Ovary (tissue), 9 donors: Measurements from ENCODE around the gene RDH12. TPM values are rescaled to one million over a fixed set of nuclear protein-coding genes. Genes with fewer than 3 reads are reported as not detected.

Source experiments
- DNase-seq, 5 donors: peaks; one replicate each; pipeline ENCODE4 v3.0.0-alpha.2; 2019 to 2020
- H3K27ac ChIP-seq, 2 donors: fragments of 200-600 bp; one replicate each; pipeline versions ENCODE4 v1.5.1 to v1.8.0; 2019 to 2022
- H3K27me3 ChIP-seq: fragments of 200-600 bp; one replicate; pipeline ENCODE4 v1.8.0; 2022
- H3K36me3 ChIP-seq: fragments of 200-600 bp; sonication (generic); one replicate; pipeline ENCODE4 v1.5.1; 2019
- H3K4me1 ChIP-seq: one replicate; pipeline ENCODE4 v1.8.1; 2013; ENCODE audit warnings: mild to moderate bottlenecking, moderate library complexity; ENCODE audit not compliant: insufficient read depth
- H3K4me3 ChIP-seq: fragments of 200-600 bp; sonication (generic); one replicate; pipeline ENCODE4 v1.5.1; 2017
- H3K9me3 ChIP-seq, 2 donors: fragments of 200-600 bp in 1 of 2; sonication (generic) in 1 of 2; one replicate each; pipeline versions ENCODE4 v1.5.1 to v1.8.1; 2013 to 2019; ENCODE audit warnings: mild to moderate bottlenecking in 1 of 2, moderate library complexity in 1 of 2
- CTCF ChIP-seq, 3 donors: fragments of 450-650 bp in 2 of 3; fragments of 200-600 bp in 1 of 3; IDR thresholded peaks; one replicate each; pipeline versions ENCODE4 v1.5.1 to v1.8.0; 2016 to 2022; ENCODE audit warnings: antibody characterized with exemption in 3 of 3, mild to moderate bottlenecking in 1 of 3
- EP300 ChIP-seq: sonication (generic); formaldehyde crosslinking; IDR thresholded peaks from one replicate; pipeline ENCODE4 v1.6.1; 2017; ENCODE audit warnings: antibody characterized with exemption
- POLR2A ChIP-seq: fragments of 450-650 bp; IDR thresholded peaks from one replicate; pipeline ENCODE4 v1.6.1; 2017; ENCODE audit warnings: antibody characterized with exemption, mild to moderate bottlenecking, moderate library complexity
- WGBS, 3 donors: extraction: QIAGEN DNeasy Blood & Tissue Kit in 1 of 3; methylation state at CpG; one replicate each; pipeline versions ENCODE4 v1.1.5 to v1.1.7; 2013 to 2017; 5-methylcytosine and 5-hydroxymethylcytosine counted together
- intact Hi-C, 4 donors: fragments of 100-400 bp; cut with DNase I; formaldehyde crosslinking; loops; one replicate each; pipeline versions ENCODE4 v1.11.0 to v1.15.1; 2022 to 2023
- polyA plus RNA-seq, 2 donors: library from polyadenylated mRNA; stranded (reverse); fragments of 200-250 nt in 1 of 2; fragments of 350-450 nt in 1 of 2; fragmentation: Illumina TruSeq in 1 of 2; extraction: RNeasy Lipid Tissue Mini Kit (QIAGEN cat#74804) in 1 of 2; gene quantifications; one replicate each; pipeline ENCODE4 v1.2.3, GENCODE V29; 2013 to 2014
- total RNA-seq, 7 donors: library from RNA; depleted of rRNA in 2 of 7; stranded (reverse); fragments of >200 nt in 2 of 7; fragmentation: NEBNext Ultra II Directional in 3 of 7; extraction: Animal tissue kit (Norgen Biotek cat#: 25700) in 3 of 7; gene quantifications; one replicate each; pipeline versions ENCODE4 v1.1.0 to v1.2.4, GENCODE V29; 2016 to 2023
- donor health status: DM: no; HTN: no; CAD: no; lungs with moderate emphysema.
- donor health status: DM: no; HTN: no; CAD: no.
- donor health status: Bipolar disorder and iron deficiency.
- donor health status: DM: yes; HTN: yes; CAD: no.
- donor health status: DM: no; HTN: no; CAD: no.
- donor health status: DM: yes; HTN: yes; CAD: no.

The RDH12 gene
- total and polyA plus RNA-seq, 9 donors = 0.10 to 0.30 TPM; not detected in 7

DNA sequence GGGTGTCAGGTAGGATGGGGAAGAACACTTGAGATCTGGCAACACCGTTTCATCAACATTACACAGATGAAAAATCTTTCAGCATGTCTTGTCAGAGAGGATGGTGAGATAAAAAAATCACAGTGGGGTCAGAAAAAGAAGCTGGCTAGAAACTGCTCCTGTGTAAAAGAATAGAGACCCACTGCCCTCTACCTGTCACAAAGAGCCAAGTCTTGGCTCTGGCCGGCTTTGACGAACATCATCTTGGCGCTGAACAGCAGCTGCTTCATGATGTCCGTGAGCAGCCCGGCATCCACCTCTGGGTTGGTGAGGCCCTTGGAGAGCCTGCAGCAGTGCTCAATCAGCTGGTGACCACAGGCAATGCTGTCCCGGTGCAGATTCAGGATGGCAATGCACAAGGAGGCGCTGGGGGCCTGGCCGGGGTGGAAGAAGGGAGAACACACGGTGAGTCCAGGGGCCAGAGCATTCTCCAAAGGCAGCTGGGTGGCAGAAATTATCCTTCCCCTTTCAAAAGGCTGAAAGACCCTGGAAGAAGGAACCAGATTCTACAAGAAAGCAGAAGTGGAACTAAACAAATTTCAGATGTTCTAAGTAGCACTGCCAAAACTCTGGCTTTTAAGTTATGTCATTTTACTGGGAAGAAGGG, 64.5 kb downstream of the RDH12 start:
- WGBS, 3 donors = 75 to 78% (median 77%) methylated on average over 10 of the region's 10 CpGs
- no peaks in the 10 kb centered on the region for H3K27me3 ChIP-seq
- no peaks in the 10 kb centered on the region for H3K36me3 ChIP-seq
- DNase-seq = no peak
- no peaks in the 10 kb centered on the region for H3K9me3 ChIP-seq
- no peak overlapping the region for H3K4me3 ChIP-seq
- no peaks in the 10 kb centered on the region for H3K4me1 ChIP-seq
- TF ChIP-seq EP300 (no peak), POLR2A (no peak), CTCF (IDR thresholded peaks at IDR 0.05) (no peak)
- no peak overlapping the region for H3K27ac ChIP-seq
- intact Hi-C loops = no loop called here

- Histone ChIP-seq H3K4me1 (no peaks in the 10 kb centered on the region), H3K36me3 (no peaks in the 10 kb centered on the region), H3K4me3 (no peak overlapping the region), H3K27me3 (no peaks in the 10 kb centered on the region), H3K9me3 (no peaks in the 10 kb centered on the region), H3K27ac (no peak overlapping the region)
- DNase-seq = no peak
- TF ChIP-seq POLR2A (no peak), CTCF (IDR thresholded peaks at IDR 0.05) (no peak), EP300 (no peak)
- 72 to 90% (median 88%) methylated on average over 2 of the region's 2 CpGs for WGBS, 3 donors
- intact Hi-C loops = no loop called here
These were observed 66.5 kb downstream of the RDH12 start for GRCh38 chr14:67768219-67768618.

- DNase-seq = no peak
- H3K4me1 ChIP-seq = no peaks in the 10 kb centered on the region
- WGBS, 3 donors = 92 to 94% (median 93%) methylated on average over 5 of the region's 5 CpGs
- H3K9me3 ChIP-seq = no peaks in the 10 kb centered on the region
- H3K36me3 ChIP-seq = no peaks in the 10 kb centered on the region
- H3K27me3 ChIP-seq = no peaks in the 10 kb centered on the region
- no peak overlapping the region for H3K4me3 ChIP-seq
- intact Hi-C loops = no loop called here
- no peak overlapping the region for H3K27ac ChIP-seq
- TF ChIP-seq EP300 = no peak
- no peak for TF ChIP-seq POLR2A
- no peak for TF ChIP-seq CTCF (IDR thresholded peaks at IDR 0.05)
These were observed 72.2 kb downstream of the RDH12 start for GRCh38 chr14:67773844-67774377.

GRCh38 chr14:67776653-67777322, 75.1 kb downstream of the RDH12 start:
- no peak overlapping the region for H3K27ac ChIP-seq
- H3K4me3 ChIP-seq = no peak overlapping the region
- H3K4me1 ChIP-seq = no peaks in the 10 kb centered on the region
- no peaks in the 10 kb centered on the region for H3K36me3 ChIP-seq
- no peaks in the 10 kb centered on the region for H3K9me3 ChIP-seq
- TF ChIP-seq CTCF (IDR thresholded peaks at IDR 0.05) (no peak), EP300 (no peak), POLR2A (no peak)
- no peak for DNase-seq
- WGBS, 3 donors = 60 to 73% (median 65%) methylated on average over 4 of the region's 4 CpGs
- intact Hi-C loops = no loop called here
- H3K27me3 ChIP-seq = no peaks in the 10 kb centered on the region
